CD4-positive, alpha-beta memory T cell (primary cell): Measurements from ENCODE around the gene OAF. TPM values are rescaled to one million over a fixed set of nuclear protein-coding genes. Genes with fewer than 3 reads are reported as not detected.

Experiments used
- CTCF ChIA-PET: fragments of 350-600 bp; sonication (Branson Sonifier 250); formaldehyde crosslinking; loops from one replicate; lab custom pipeline; 2021; ENCODE audit warnings: inconsistent platforms; ENCODE audit not compliant: partially characterized antibody; lab: Charles Lee
- POLR2A ChIA-PET: fragments of 350-600 bp; sonication (Branson Sonifier 250); formaldehyde crosslinking; loops from one replicate; lab custom pipeline; 2021; ENCODE audit not compliant: partially characterized antibody; lab: Charles Lee
- DNase-seq, 5 donors: peaks; one replicate each; pipeline versions ENCODE4 v3.0.0 to v3.0.0-alpha.2; 2020 to 2022; ENCODE audit warnings: mixed read lengths in 1 of 5
- H3K27ac ChIP-seq: one replicate; pipeline ENCODE4 v1.7.0; 2013; ENCODE audit warnings: low read depth, low read length
- H3K27me3 ChIP-seq: 2 replicates; pipeline ENCODE4 v1.7.0; 2013; ENCODE audit warnings: mild to moderate bottlenecking, low read length, moderate library complexity; ENCODE audit not compliant: insufficient read depth
- H3K36me3 ChIP-seq: 2 replicates; pipeline ENCODE4 v1.7.0; 2013; ENCODE audit warnings: mild to moderate bottlenecking, low read length, moderate library complexity; ENCODE audit not compliant: insufficient read depth
- H3K4me1 ChIP-seq: 2 replicates; pipeline ENCODE4 v1.7.0; 2013; ENCODE audit warnings: mild to moderate bottlenecking, low read length, moderate library complexity; ENCODE audit not compliant: insufficient read depth
- H3K4me3 ChIP-seq, 2 donors: one replicate each; pipeline ENCODE4 v1.7.0; 2013; ENCODE audit warnings: low read length in 2 of 2, mild to moderate bottlenecking in 1 of 2
- H3K9me3 ChIP-seq, 2 donors: one replicate each; pipeline ENCODE4 v1.7.0; 2013; ENCODE audit warnings: low read length in 2 of 2, control low read depth in 1 of 2; ENCODE audit not compliant: control insufficient read depth in 1 of 2
- H3K27ac Mint-ChIP-seq, 7 donors: one replicate each; pipeline ENCODE4 v1.8.0; 2020 to 2021; ENCODE audit warnings: mixed read lengths in 7 of 7, mild to moderate bottlenecking in 6 of 7, inconsistent platforms in 3 of 7, moderate library complexity in 3 of 7
- H3K27me3 Mint-ChIP-seq, 2 donors: one replicate each; pipeline ENCODE4 v1.8.0; 2020 to 2021; ENCODE audit warnings: mixed read lengths in 2 of 2
- H3K36me3 Mint-ChIP-seq, 2 donors: one replicate each; pipeline ENCODE4 v1.8.0; 2020 to 2021; ENCODE audit warnings: mixed read lengths in 2 of 2, inconsistent platforms in 1 of 2, mild to moderate bottlenecking in 1 of 2
- H3K4me1 Mint-ChIP-seq, 4 donors: one replicate each; pipeline ENCODE4 v1.8.0; 2020 to 2021; ENCODE audit warnings: mixed read lengths in 4 of 4, mild to moderate bottlenecking in 1 of 4
- H3K4me3 Mint-ChIP-seq, 8 donors: one replicate each; pipeline ENCODE4 v1.8.0; 2020 to 2021; ENCODE audit warnings: mixed read lengths in 8 of 8, mild to moderate bottlenecking in 7 of 8, moderate library complexity in 6 of 8, inconsistent platforms in 3 of 8
- H3K9me3 Mint-ChIP-seq, 8 donors: one replicate each; pipeline ENCODE4 v1.8.0; 2020 to 2021; ENCODE audit warnings: mixed read lengths in 8 of 8, mild to moderate bottlenecking in 5 of 8, inconsistent platforms in 3 of 8, moderate library complexity in 1 of 8
- intact Hi-C: fragments of 100-400 bp; cut with micrococcal nuclease; formaldehyde crosslinking; loops from one replicate; pipeline ENCODE4 v1.15.1; 2023
- polyA plus RNA-seq, 2 donors: library from polyadenylated mRNA; unstranded; fragments of 300-500 nt; fragmentation: Illumina TruSeq; gene quantifications; one replicate each; pipeline ENCODE4 v1.2.3, GENCODE V29; 2021
- total RNA-seq, 2 experiments: library from RNA; stranded (reverse); gene quantifications; one replicate each; pipeline ENCODE4 v1.2.3, GENCODE V29; 2021

OAF gene
- total and polyA plus RNA-seq, 4 experiments from 2014 or later: 1.3 to 2.6 (median 1.7) TPM

DNA sequence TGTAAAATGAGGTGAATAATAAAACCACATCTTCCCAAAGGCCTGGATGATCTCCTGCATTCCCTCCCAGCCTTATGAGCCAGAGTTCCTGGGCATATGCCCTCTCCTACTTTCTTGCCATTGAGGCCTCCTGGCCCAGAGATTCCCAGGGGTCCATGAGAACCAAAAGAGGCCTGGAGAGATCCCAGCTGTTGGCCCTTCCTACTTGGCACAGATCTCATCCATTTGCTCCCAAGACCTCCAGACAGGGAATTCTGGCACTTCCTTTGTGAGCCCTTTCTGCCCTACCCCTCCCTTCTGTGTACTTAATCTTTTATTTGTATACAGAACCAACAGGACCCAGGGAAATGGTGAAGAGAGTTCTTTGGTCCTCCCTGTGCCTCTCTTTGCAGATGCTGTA lies 50.5 kb downstream of the OAF start:
- Histone ChIP-seq H3K36me3 (no peaks in the 10 kb centered on the region), H3K9me3 (no peaks in the 10 kb centered on the region), H3K4me1 (no peaks in the 10 kb centered on the region), H3K27me3 (peaks cover 9% of the 10 kb centered on the region), H3K4me3 (no peak overlapping the region), H3K27ac (no peak overlapping the region)
- POLR2A ChIA-PET: no interaction called here
- intact Hi-C loops: no loop called here
- Mint-ChIP-seq H3K4me3 (no peak overlapping the region), H3K9me3 (no peaks in the 10 kb centered on the region), H3K4me1 (no peaks in the 10 kb centered on the region), H3K36me3 (no peaks in the 10 kb centered on the region), H3K27ac (peak overlapping the region in 1 of 7 donors; percentile 61), H3K27me3 (peaks cover 15 to 34% of the 10 kb centered on the region in 2 donors)
- no peak for DNase-seq
- CTCF ChIA-PET: no interaction called here

DNA sequence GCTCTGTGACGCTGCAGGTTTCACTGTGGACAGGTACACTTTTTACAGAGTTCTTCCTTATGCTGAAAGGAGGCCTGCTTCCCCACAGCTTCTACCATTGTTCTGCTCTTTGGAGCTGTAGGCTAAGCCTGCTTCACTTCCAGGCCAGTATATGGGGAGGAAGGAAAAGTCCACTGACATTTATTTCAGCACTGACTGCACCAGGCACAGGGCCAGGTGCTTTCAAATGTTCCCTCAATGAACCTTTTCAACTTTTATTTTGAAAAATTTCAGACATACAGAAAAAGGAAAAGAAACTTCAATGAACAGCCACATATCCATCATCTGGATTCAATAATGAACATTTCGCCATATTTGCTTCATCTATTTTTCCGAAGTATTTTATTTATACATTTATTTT lies 51.1 kb downstream of the OAF start:
- Mint-ChIP-seq H3K27ac (no peak overlapping the region), H3K9me3 (no peaks in the 10 kb centered on the region), H3K4me3 (no peak overlapping the region), H3K27me3 (peaks cover 21 to 31% of the 10 kb centered on the region in 2 donors), H3K36me3 (no peaks in the 10 kb centered on the region), H3K4me1 (no peaks in the 10 kb centered on the region)
- H3K27ac ChIP-seq: no peak overlapping the region
- H3K27me3 ChIP-seq: peaks cover 3% of the 10 kb centered on the region
- no peaks in the 10 kb centered on the region for H3K9me3 ChIP-seq
- ChIA-PET POLR2A (no interaction called here), CTCF (no interaction called here)
- H3K4me3 ChIP-seq: no peak overlapping the region
- DNase-seq: no peak
- H3K36me3 ChIP-seq: no peaks in the 10 kb centered on the region
- intact Hi-C loops: no loop called here
- H3K4me1 ChIP-seq: no peaks in the 10 kb centered on the region

DNA sequence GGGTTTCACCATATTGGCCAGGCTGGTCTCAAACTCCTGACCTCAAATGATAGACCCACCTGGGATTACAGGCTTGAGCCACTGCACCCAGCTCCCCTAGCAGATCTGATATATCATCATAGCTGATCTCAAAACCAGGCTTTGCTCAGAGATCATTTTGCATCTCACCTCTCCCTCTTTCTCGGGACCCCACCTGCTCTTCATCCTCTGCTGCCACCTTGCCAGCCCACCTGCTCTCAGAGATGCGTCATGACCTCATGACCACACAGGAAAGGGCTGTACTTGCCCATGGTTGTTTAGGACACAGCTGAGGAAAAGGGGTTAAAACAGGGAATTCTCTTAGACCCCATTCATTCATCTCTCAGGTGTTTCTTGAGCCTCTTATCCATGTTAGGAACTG lies 56.5 kb downstream of the OAF start:
- H3K4me1 ChIP-seq: no peaks in the 10 kb centered on the region
- H3K27me3 ChIP-seq: no peaks in the 10 kb centered on the region
- no peaks in the 10 kb centered on the region for H3K36me3 ChIP-seq
- ChIA-PET POLR2A (no interaction called here), CTCF (no interaction called here)
- no peak overlapping the region for H3K27ac ChIP-seq
- DNase-seq: no peak
- intact Hi-C loops: no loop called here
- H3K9me3 ChIP-seq: no peaks in the 10 kb centered on the region
- Mint-ChIP-seq H3K27me3 (peaks cover 27 to 32% of the 10 kb centered on the region in 2 donors), H3K27ac (no peak overlapping the region), H3K4me1 (no peaks in the 10 kb centered on the region), H3K36me3 (no peaks in the 10 kb centered on the region), H3K9me3 (peaks cover 0 to 2% (median 0%) of the 10 kb centered on the region in 8 donors), H3K4me3 (no peak overlapping the region)
- H3K4me3 ChIP-seq: no peak overlapping the region

DNA sequence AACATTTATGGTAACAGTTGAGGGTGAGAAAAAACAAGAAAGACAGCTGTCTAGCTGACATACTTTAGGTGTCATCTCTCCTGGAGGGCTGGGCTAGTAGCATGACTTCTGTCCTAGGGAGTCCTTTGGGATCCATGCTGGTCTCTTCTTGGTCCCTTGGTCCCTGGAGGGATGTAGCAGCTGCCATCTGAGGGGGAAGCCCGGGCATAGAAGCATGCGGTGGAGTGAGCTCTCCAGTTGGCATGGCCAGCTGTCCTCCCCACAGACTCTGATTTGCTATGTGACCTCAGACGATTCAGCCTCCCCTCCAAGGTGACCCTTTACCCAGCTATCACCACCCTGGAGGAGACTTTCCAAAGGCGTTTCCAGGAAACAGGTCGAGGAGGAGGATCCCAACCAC lies 57.9 kb downstream of the OAF start:
- H3K9me3 Mint-ChIP-seq: peaks cover 0 to 2% (median 0%) of the 10 kb centered on the region in 8 donors
- no peak overlapping the region for H3K27ac Mint-ChIP-seq
- H3K4me1 Mint-ChIP-seq: no peaks in the 10 kb centered on the region
- Histone ChIP-seq H3K4me3 (no peak overlapping the region), H3K9me3 (no peaks in the 10 kb centered on the region), H3K4me1 (no peaks in the 10 kb centered on the region), H3K27me3 (no peaks in the 10 kb centered on the region), H3K36me3 (no peaks in the 10 kb centered on the region), H3K27ac (no peak overlapping the region)
- H3K27me3 Mint-ChIP-seq: peaks cover 23 to 35% of the 10 kb centered on the region in 2 donors
- no peaks in the 10 kb centered on the region for H3K36me3 Mint-ChIP-seq
- POLR2A ChIA-PET: no interaction called here
- no peak for DNase-seq
- CTCF ChIA-PET: interaction anchor here (1.1 to 1.8 kb wide), 2 partner anchors 32 to 34 kb away, joined by 4 read pairs; no protein-coding TSS in a partner anchor
- H3K4me3 Mint-ChIP-seq: no peak overlapping the region
- intact Hi-C loops: no loop called here

DNA sequence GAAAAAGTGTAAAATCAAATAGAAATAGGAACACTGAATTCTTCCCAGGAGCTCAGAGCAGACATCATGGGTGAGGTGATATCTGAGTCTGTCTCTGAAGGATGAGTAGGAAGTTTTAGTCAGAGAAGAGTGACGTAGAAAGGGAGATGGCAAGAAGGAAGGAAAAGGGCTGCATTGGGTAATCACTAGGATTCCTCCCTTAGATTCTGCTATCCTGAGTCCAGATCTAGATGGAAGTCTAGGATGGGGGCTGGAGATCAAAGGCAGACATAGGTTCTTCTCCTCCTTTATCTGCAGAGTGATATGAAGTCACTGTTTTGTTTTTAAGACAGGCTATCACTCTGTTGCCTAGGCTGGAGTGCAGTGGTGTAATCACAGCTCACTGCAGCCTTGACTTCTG lies 59.6 kb downstream of the OAF start:
- POLR2A ChIA-PET: no interaction called here
- Histone ChIP-seq H3K4me3 (no peak overlapping the region), H3K9me3 (no peaks in the 10 kb centered on the region), H3K36me3 (no peaks in the 10 kb centered on the region), H3K27ac (no peak overlapping the region), H3K4me1 (no peaks in the 10 kb centered on the region), H3K27me3 (no peaks in the 10 kb centered on the region)
- no peak for DNase-seq
- peaks cover 23 to 39% of the 10 kb centered on the region in 2 donors for H3K27me3 Mint-ChIP-seq
- no peak overlapping the region for H3K27ac Mint-ChIP-seq
- peaks cover 0 to 2% (median 0%) of the 10 kb centered on the region in 8 donors for H3K9me3 Mint-ChIP-seq
- no peak overlapping the region for H3K4me3 Mint-ChIP-seq
- no peaks in the 10 kb centered on the region for H3K4me1 Mint-ChIP-seq
- CTCF ChIA-PET: no interaction called here
- intact Hi-C loops: no loop called here
- no peaks in the 10 kb centered on the region for H3K36me3 Mint-ChIP-seq

DNA sequence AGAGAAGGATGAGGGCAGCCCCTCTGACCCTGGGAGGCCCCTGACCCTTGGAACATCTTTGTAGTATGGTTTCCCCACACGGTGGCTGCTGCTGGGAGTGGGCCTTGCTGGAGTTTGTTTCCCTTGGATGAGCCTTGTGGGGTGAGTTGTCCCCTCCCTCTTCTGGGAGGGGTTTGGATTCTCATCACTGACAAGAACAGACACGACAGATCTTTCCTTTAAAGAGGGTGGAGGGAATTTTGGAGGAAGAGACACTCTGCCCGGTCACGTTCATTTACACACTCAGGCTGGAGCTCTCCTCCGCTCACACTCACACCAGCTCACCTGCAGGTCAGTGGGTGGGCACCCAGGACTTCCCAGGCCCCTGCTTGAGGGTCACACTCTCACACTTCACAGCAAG lies 60.8 kb downstream of the OAF start:
- Mint-ChIP-seq H3K4me3 (no peak overlapping the region), H3K27ac (no peak overlapping the region), H3K36me3 (no peaks in the 10 kb centered on the region), H3K27me3 (peaks cover 12 to 26% of the 10 kb centered on the region in 2 donors), H3K4me1 (no peaks in the 10 kb centered on the region), H3K9me3 (peaks cover 0 to 2% (median 0%) of the 10 kb centered on the region in 8 donors)
- ChIA-PET CTCF (no interaction called here), POLR2A (no interaction called here)
- Histone ChIP-seq H3K4me1 (no peaks in the 10 kb centered on the region), H3K9me3 (no peaks in the 10 kb centered on the region), H3K36me3 (no peaks in the 10 kb centered on the region), H3K27ac (no peak overlapping the region), H3K27me3 (no peaks in the 10 kb centered on the region), H3K4me3 (no peak overlapping the region)
- no peak for DNase-seq
- intact Hi-C loops: no loop called here

DNA sequence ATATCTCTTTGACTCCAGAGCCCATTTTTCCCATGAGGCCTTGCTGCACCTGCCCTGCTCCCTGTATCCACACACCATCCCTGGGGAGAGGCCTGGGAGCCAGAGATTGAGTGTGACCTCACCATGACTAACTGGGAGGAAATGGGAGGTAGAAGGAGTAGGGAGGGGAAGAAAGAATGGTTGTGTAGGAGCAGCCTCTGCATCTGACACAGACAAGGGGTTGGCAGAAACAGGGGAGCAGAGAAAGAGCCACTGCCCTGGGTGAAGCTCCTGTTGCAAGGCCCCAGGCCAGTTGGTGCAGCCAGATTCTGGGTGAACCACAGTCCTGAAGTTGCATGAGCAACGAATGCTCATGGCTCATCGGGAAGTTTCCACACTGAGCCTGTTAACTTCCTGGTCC lies 61.5 kb downstream of the OAF start:
- Mint-ChIP-seq H3K9me3 (peaks cover 0 to 2% (median 0%) of the 10 kb centered on the region in 8 donors), H3K27ac (no peak overlapping the region), H3K4me1 (no peaks in the 10 kb centered on the region), H3K4me3 (no peak overlapping the region), H3K36me3 (no peaks in the 10 kb centered on the region), H3K27me3 (peaks cover 9 to 23% of the 10 kb centered on the region in 2 donors)
- DNase-seq: no peak
- Histone ChIP-seq H3K9me3 (no peaks in the 10 kb centered on the region), H3K4me3 (no peak overlapping the region), H3K36me3 (no peaks in the 10 kb centered on the region), H3K27ac (no peak overlapping the region), H3K27me3 (no peaks in the 10 kb centered on the region), H3K4me1 (no peaks in the 10 kb centered on the region)
- ChIA-PET POLR2A (no interaction called here), CTCF (no interaction called here)
- intact Hi-C loops: no loop called here

DNA sequence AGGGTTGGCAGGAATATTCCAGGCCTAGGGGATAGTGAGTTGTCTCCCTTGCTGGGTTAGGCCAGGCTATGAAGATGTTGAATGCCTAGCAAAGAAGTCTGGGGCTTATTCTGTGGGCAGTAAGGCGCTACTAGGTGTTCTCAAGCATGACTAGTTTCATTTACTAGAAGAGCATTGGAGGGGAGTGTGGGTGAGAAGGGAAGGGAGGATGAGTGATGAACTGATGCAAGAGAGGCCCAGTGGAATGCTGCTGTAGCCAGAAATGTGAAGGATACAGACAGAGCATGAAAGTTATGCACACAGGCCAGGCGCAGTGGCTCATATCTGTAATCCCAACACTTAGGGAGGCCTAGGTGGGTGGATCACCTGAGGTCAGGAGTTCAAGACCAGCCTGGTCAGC lies 62.6 kb downstream of the OAF start:
- Histone ChIP-seq H3K4me1 (no peaks in the 10 kb centered on the region), H3K36me3 (no peaks in the 10 kb centered on the region), H3K27ac (no peak overlapping the region), H3K27me3 (no peaks in the 10 kb centered on the region), H3K9me3 (no peaks in the 10 kb centered on the region), H3K4me3 (no peak overlapping the region)
- H3K4me1 Mint-ChIP-seq: no peaks in the 10 kb centered on the region
- H3K4me3 Mint-ChIP-seq: no peak overlapping the region
- peaks cover 6 to 21% of the 10 kb centered on the region in 2 donors for H3K27me3 Mint-ChIP-seq
- intact Hi-C loops: no loop called here
- H3K36me3 Mint-ChIP-seq: no peaks in the 10 kb centered on the region
- no peaks in the 10 kb centered on the region for H3K9me3 Mint-ChIP-seq
- H3K27ac Mint-ChIP-seq: no peak overlapping the region
- ChIA-PET CTCF (no interaction called here), POLR2A (no interaction called here)
- DNase-seq: no peak
